ENCODE results near the gene LTBP3. TPM values are rescaled to one million over a fixed set of nuclear protein-coding genes. Genes with fewer than 3 reads are reported as not detected.
"Not testable (repeated sequence)": the region's sequence is repeated elsewhere in the genome, so short reads cannot be mapped to it uniquely, and the experiment has no call there.

LTBP3 gene
- total and polyA plus RNA-seq, 2 donors = 58.5 to 145 TPM

- WGBS = 27% methylated on average over 12 of the region's 12 CpGs
- Histone ChIP-seq H3K4me3 (ENCODE audit: low read depth, low read length) (no peak overlapping the region), H3K4me1 (ENCODE audit: insufficient read depth) (no peaks in the 10 kb centered on the region), H3K36me3 (ENCODE audit: insufficient read depth) (peaks cover 3% of the 10 kb centered on the region), H3K27ac (ENCODE audit: low read depth) (no peak overlapping the region)
- DNase-seq (ENCODE audit: extremely low spot score) = no peak
These were observed 34.0 kb downstream of the LTBP3 start for GRCh38 chr11:65524014-65524740.

DNA sequence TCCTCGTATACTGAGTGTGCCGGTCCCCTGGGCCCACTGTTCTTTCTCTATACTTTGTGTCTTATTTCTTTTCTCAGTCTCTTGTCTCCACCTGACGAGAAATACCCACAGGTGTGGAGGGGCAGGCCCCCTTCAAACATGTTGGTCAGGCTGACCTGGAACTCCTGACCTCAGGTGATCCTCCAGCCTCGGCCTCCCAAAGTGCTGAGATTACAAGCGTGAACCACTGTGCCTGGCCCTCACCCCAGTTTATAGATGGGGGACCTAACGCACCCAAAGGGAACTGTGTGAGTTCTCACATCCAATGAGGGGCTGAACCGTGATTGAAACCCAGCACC is 34.6 kb downstream of the LTBP3 start:
- H3K4me1 ChIP-seq (ENCODE audit: insufficient read depth); H3K36me3 ChIP-seq (ENCODE audit: insufficient read depth); DNase-seq (ENCODE audit: extremely low spot score); H3K27ac ChIP-seq (ENCODE audit: low read depth); H3K4me3 ChIP-seq (ENCODE audit: low read depth, low read length): not testable (repeated sequence)
- 91% methylated on average over 7 of the region's 7 CpGs for WGBS

- 62% methylated on average over 18 of the region's 18 CpGs for WGBS
- not testable (repeated sequence) for H3K27ac ChIP-seq (ENCODE audit: low read depth); H3K36me3 ChIP-seq (ENCODE audit: insufficient read depth); DNase-seq (ENCODE audit: extremely low spot score); H3K4me1 ChIP-seq (ENCODE audit: insufficient read depth); H3K4me3 ChIP-seq (ENCODE audit: low read depth, low read length)
These were observed 35.2 kb downstream of the LTBP3 start for GRCh38 chr11:65522718-65523630.

DNA sequence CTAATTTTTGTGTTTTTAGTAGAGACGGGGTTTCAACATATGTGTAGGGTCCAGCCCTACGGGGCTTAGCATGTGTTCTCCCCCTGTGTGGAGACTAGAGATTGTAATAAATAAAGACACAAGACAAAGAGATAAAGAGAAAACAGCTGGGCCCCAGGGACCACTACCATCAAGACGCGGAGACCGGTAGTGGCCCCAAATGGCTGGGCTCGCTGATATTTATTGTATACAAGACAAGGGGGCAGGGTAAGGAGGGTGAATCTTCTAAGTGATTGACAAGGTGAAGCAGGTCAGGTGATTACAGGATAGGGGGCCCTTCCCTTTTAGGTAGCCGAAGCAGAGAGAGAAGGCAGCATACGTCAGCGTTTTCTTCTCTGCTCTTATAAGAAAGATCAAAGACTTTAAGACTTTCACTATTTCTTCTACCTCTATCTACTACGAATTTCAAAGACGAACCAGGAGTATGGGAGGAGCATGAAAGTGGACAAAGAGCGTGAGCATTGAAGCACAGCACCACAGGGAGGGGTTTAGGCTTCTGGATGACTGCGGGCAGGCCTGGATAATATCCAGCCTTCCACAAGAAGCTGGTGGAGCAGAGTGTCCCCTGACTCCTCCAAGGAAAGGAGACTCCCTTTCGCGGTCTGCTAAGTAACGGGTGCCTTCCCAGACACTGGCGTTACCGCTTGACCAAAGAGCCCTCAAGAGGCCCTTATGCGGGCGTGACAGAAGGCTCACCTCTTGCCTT is 36.2 kb downstream of the LTBP3 start:
- not testable (repeated sequence) for H3K27ac ChIP-seq (ENCODE audit: low read depth); DNase-seq (ENCODE audit: extremely low spot score); H3K4me3 ChIP-seq (ENCODE audit: low read depth, low read length); H3K4me1 ChIP-seq (ENCODE audit: insufficient read depth); H3K36me3 ChIP-seq (ENCODE audit: insufficient read depth)
- WGBS = 68% methylated on average over 20 of the region's 20 CpGs

GRCh38 chr11:65518941-65519549 is 39.1 kb downstream of the LTBP3 start:
- WGBS = 88% methylated on average over 8 of the region's 8 CpGs
- H3K36me3 ChIP-seq (ENCODE audit: insufficient read depth); DNase-seq (ENCODE audit: extremely low spot score); H3K27ac ChIP-seq (ENCODE audit: low read depth); H3K4me3 ChIP-seq (ENCODE audit: low read depth, low read length); H3K4me1 ChIP-seq (ENCODE audit: insufficient read depth): not testable (repeated sequence)

DNA sequence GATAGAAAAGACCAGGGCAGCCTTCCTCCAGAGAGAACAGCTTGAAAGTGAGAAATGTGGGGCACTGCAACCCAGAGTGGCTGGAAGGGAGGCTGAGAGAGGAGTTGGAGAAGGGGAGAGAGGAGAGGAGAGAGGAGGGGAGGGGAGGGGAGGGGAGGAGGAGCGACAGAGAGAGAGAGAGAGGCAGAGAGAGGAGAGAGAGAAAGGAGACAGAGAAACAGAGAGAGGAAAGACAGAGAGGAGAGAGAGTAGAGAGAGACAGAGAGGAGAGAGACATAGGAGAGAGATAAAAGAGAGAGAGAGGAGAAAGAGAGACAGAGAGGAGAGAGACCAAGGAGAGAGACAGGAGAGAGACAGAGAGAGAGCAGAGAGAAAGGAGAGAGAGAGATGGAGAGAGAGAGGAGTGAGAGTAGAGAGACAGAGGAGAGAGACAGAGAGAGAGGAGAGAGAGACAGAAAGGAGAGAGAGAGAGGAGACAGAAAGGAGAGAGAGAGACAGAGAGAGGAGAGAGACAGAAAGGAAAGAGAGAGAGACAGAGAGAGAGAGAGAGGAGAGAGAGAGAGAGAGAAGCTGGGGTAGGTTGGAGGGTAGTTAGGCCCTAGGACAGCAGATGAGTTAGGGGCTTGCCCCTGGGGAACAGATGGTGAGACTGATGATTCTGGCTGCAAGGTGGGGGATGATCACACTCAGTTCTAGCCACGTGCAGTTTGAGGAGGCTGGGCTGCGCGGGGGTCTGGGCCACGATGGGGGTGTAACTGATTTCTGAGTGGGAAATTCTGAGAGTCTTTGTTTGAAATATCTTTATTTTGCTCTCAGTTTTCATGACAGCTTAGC is 41.8 kb downstream of the LTBP3 start:
- H3K4me3 ChIP-seq (ENCODE audit: low read depth, low read length) = no peak overlapping the region
- no peak for DNase-seq (ENCODE audit: extremely low spot score)
- H3K4me1 ChIP-seq (ENCODE audit: insufficient read depth) = no peaks in the 10 kb centered on the region
- 63% methylated on average over 5 of the region's 5 CpGs for WGBS
- no peak overlapping the region for H3K27ac ChIP-seq (ENCODE audit: low read depth)
- H3K36me3 ChIP-seq (ENCODE audit: insufficient read depth) = no peaks in the 10 kb centered on the region

GRCh38 chr11:65512311-65512710 is 45.8 kb downstream of the LTBP3 start:
- not testable (repeated sequence) for DNase-seq (ENCODE audit: extremely low spot score); H3K4me1 ChIP-seq (ENCODE audit: insufficient read depth); H3K36me3 ChIP-seq (ENCODE audit: insufficient read depth); H3K27ac ChIP-seq (ENCODE audit: low read depth); H3K4me3 ChIP-seq (ENCODE audit: low read depth, low read length)
- 94% methylated on average over 3 of the region's 3 CpGs for WGBS

- DNase-seq (ENCODE audit: extremely low spot score) = peak; percentile 73
- H3K36me3 ChIP-seq (ENCODE audit: insufficient read depth) = peaks cover 3% of the 10 kb centered on the region
- H3K4me3 ChIP-seq (ENCODE audit: low read depth, low read length) = no peak overlapping the region
- WGBS = 13% methylated on average over 7 of the region's 7 CpGs
- peak overlapping the region; percentile 67 for H3K27ac ChIP-seq (ENCODE audit: low read depth)
- H3K4me1 ChIP-seq (ENCODE audit: insufficient read depth) = no peaks in the 10 kb centered on the region
These were observed 51.2 kb downstream of the LTBP3 start for GRCh38 chr11:65506772-65507505.

DNA sequence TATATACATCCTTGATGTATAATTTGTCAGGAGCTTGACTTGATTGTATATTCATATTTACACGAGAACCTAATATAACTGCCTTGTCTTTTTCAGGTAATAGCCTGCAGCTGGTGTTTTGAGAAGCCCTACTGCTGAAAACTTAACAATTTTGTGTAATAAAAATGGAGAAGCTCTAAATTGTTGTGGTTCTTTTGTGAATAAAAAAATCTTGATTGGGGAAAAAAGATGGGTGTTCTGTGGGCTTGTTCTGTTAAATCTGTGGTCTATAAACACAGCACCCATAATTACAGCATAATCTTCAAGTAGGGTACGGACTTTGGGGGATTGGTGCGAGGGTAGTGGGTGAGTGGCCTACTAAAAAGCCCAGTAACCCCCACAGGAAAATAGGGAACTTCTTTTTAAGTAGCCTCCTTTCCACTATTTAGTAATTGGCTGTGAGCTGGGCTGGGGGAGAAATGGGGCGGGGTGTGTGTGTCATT is 51.8 kb downstream of the LTBP3 start:
- DNase-seq (ENCODE audit: extremely low spot score) = no peak
- WGBS = 24% methylated on average over 4 of the region's 4 CpGs
- H3K4me1 ChIP-seq (ENCODE audit: insufficient read depth) = no peaks in the 10 kb centered on the region
- H3K4me3 ChIP-seq (ENCODE audit: low read depth, low read length) = peak overlapping the region; percentile 2
- H3K36me3 ChIP-seq (ENCODE audit: insufficient read depth) = peaks cover 3% of the 10 kb centered on the region
- peak overlapping the region; percentile 16 for H3K27ac ChIP-seq (ENCODE audit: low read depth)

- H3K36me3 ChIP-seq (ENCODE audit: insufficient read depth) = peaks cover 3% of the 10 kb centered on the region
- peak overlapping the region; percentile 74 for H3K4me3 ChIP-seq (ENCODE audit: low read depth, low read length)
- H3K4me1 ChIP-seq (ENCODE audit: insufficient read depth) = no peaks in the 10 kb centered on the region
- WGBS = 14% methylated on average over 12 of the region's 12 CpGs
- DNase-seq (ENCODE audit: extremely low spot score) = no peak
- H3K27ac ChIP-seq (ENCODE audit: low read depth) = peak overlapping the region; percentile 67
These were observed 52.5 kb downstream of the LTBP3 start for GRCh38 chr11:65505466-65506289.

GRCh38 chr11:65504674-65505465 is 53.3 kb downstream of the LTBP3 start:
- no peak for DNase-seq (ENCODE audit: extremely low spot score)
- H3K27ac ChIP-seq (ENCODE audit: low read depth) = peak overlapping the region; percentile 67
- 6% methylated on average over 8 of the region's 8 CpGs for WGBS
- H3K36me3 ChIP-seq (ENCODE audit: insufficient read depth) = peaks cover 3% of the 10 kb centered on the region
- H3K4me3 ChIP-seq (ENCODE audit: low read depth, low read length) = peak overlapping the region; percentile 74
- no peaks in the 10 kb centered on the region for H3K4me1 ChIP-seq (ENCODE audit: insufficient read depth)

Data from urinary bladder (tissue), 4 donors.